Stomach (tissue), 9 donors: Measurements from ENCODE around the gene ZBTB7B. TPM values are rescaled to one million over a fixed set of nuclear protein-coding genes. Genes with fewer than 3 reads are reported as not detected.

Experiments
- DNase-seq, 2 donors: peaks; one replicate each; pipeline versions ENCODE4 v3.0.0 to v3.0.0-alpha.2; 2013 to 2019
- H3K27ac ChIP-seq, 5 donors: fragments of 200-600 bp in 4 of 5; sonication (generic) in 4 of 5; one replicate each; pipeline ENCODE4 v1.5.1; 2013 to 2019; ENCODE audit warnings: mild to moderate bottlenecking in 1 of 5, moderate library complexity in 1 of 5
- H3K27me3 ChIP-seq, 3 donors: fragments of 200-600 bp; sonication (generic); one replicate each; pipeline ENCODE4 v1.5.1; 2017 to 2019; ENCODE audit warnings: mixed run types in 1 of 3
- H3K36me3 ChIP-seq, 4 donors: fragments of 200-600 bp; sonication (generic); 1 replicate in 3 of 4; 2 replicates in 1 of 4; pipeline ENCODE4 v1.5.1; 2016 to 2019
- H3K4me1 ChIP-seq, 4 donors: fragments of 200-600 bp; sonication (generic); one replicate each; pipeline ENCODE4 v1.5.1; 2016 to 2019
- H3K4me3 ChIP-seq, 4 donors: fragments of 200-600 bp; sonication (generic) in 3 of 4; one replicate each; pipeline ENCODE4 v1.5.1; 2016 to 2019; ENCODE audit warnings: mild to moderate bottlenecking in 1 of 4
- H3K9me3 ChIP-seq, 4 donors: fragments of 200-600 bp; sonication (generic); one replicate each; pipeline ENCODE4 v1.5.1; 2016 to 2019
- EP300 ChIP-seq: sonication (generic); formaldehyde crosslinking; IDR thresholded peaks from one replicate; pipeline ENCODE4 v1.6.1; 2017; ENCODE audit warnings: antibody characterized with exemption
- POLR2A ChIP-seq, 4 donors: fragments of 450-650 bp; IDR thresholded peaks; one replicate each; pipeline ENCODE4 v1.6.1; 2016; ENCODE audit warnings: antibody characterized with exemption in 4 of 4, control low read depth in 2 of 4, mild to moderate bottlenecking in 1 of 4, moderate library complexity in 1 of 4
- POLR2AphosphoS5 ChIP-seq, 3 donors: sonication (generic); formaldehyde crosslinking; IDR thresholded peaks; one replicate each; pipeline ENCODE4 v1.6.1; 2016; ENCODE audit warnings: antibody characterized with exemption in 3 of 3
- WGBS, 5 donors: extraction: QIAGEN DNeasy Blood & Tissue Kit in 3 of 5; methylation state at CpG; one replicate each; pipeline versions ENCODE4 v1.1.5 to v1.1.7; 2013 to 2018; 5-methylcytosine and 5-hydroxymethylcytosine counted together
- intact Hi-C: fragments of 100-400 bp; cut with DNase I; formaldehyde crosslinking; loops from one replicate; pipeline ENCODE4 v1.15.1; 2023; ENCODE audit warnings: low total_unique reads
- polyA plus RNA-seq, 3 donors: library from polyadenylated mRNA; stranded (reverse); fragments of 200-250 nt; gene quantifications; one replicate each; pipeline ENCODE4 v1.2.3, GENCODE V29; 2013
- total RNA-seq, 5 donors: library from RNA; depleted of rRNA; stranded (reverse); fragments of >200 nt; gene quantifications; one replicate each; pipeline versions ENCODE4 v1.1.0 to v1.2.3, GENCODE V29; 2014 to 2016
- TF ChIP-seq, protein P1 (sequence below), 7 experiments: fragments of 450-650 bp in 4 of 7; fragments of 200-600 bp in 3 of 7; sonication (generic) in 3 of 7; IDR thresholded peaks; one replicate each; pipeline ENCODE4 v1.5.1; 2016 to 2019; ENCODE audit warnings: antibody characterized with exemption in 7 of 7, control low read depth in 2 of 7, mild to moderate bottlenecking in 1 of 7
- donor health status: healthy with polysubstance abuse.
- donor health status: Bipolar disorder and iron deficiency.
- donor health status: healthy.

The ZBTB7B gene
- total and polyA plus RNA-seq, 8 donors = 29.6 to 134 (median 38.1) TPM

DNA sequence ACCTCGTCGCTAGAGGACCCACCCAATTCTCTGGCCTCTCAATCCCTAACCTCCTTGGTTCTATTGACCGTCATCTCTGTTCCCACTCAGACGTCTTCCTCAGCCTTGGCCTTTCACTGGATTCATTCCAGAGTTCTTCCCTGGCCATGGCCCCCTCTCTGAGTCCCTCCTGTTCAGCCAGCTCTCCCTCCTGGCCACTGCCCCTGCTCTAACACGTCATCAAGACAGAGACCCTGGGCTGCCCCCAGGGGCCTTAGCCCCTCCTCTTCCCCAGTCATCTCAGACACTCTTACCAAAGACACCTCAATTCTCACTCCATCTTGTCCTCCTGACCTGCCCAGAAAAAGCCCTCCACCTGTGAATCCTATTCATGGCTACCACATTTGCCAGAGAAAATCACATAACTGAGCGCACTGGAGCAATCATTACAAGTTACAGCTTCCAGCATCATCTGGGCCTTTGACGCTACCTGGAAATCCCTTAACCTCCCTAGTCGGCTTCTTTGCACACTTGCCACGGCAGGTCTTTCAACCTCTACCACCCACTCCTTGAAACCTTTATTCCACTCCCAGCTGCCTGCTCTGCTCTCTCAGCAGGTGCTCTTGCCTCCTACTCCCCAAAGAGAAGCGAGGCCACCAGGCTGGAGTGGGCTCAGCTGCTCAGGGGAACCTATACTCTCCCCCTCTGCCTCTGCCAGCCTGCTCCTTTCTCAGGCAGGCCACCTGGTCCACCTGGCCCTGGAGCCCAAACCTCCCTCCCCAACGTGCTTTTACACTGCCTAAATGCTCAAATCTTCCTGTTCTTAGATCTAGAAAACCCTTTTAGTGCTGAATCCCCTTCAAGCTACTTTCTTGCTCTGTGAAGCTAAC, 17.0 kb downstream of the ZBTB7B start:
- Histone ChIP-seq H3K36me3 (peaks cover 18 to 31% (median 22%) of the 10 kb centered on the region in 4 donors), H3K27ac (peak overlapping the region in 1 of 5 donors; percentile 28), H3K4me3 (no peak overlapping the region), H3K9me3 (no peaks in the 10 kb centered on the region), H3K4me1 (peaks cover 20 to 54% (median 44%) of the 10 kb centered on the region in 4 donors), H3K27me3 (no peaks in the 10 kb centered on the region)
- TF ChIP-seq POLR2A (IDR thresholded peaks at IDR 0.05) = no peak
- no peak for TF ChIP-seq EP300
- no peak for TF ChIP-seq POLR2AphosphoS5 (IDR thresholded peaks at IDR 0.05)
- TF ChIP-seq, protein P1, sequence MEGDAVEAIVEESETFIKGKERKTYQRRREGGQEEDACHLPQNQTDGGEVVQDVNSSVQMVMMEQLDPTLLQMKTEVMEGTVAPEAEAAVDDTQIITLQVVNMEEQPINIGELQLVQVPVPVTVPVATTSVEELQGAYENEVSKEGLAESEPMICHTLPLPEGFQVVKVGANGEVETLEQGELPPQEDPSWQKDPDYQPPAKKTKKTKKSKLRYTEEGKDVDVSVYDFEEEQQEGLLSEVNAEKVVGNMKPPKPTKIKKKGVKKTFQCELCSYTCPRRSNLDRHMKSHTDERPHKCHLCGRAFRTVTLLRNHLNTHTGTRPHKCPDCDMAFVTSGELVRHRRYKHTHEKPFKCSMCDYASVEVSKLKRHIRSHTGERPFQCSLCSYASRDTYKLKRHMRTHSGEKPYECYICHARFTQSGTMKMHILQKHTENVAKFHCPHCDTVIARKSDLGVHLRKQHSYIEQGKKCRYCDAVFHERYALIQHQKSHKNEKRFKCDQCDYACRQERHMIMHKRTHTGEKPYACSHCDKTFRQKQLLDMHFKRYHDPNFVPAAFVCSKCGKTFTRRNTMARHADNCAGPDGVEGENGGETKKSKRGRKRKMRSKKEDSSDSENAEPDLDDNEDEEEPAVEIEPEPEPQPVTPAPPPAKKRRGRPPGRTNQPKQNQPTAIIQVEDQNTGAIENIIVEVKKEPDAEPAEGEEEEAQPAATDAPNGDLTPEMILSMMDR (IDR thresholded peaks at IDR 0.05) = no peak
- 72 to 77% (median 73%) methylated on average over 11 of the region's 11 CpGs for whole genome bisulfite sequencing, 5 donors
- DNase-seq = no peak
- intact Hi-C loops = loop anchor here (10.0 kb wide), 1 partner anchor 55 kb away; the partner anchor contains the start of gene PYGO2

DNA sequence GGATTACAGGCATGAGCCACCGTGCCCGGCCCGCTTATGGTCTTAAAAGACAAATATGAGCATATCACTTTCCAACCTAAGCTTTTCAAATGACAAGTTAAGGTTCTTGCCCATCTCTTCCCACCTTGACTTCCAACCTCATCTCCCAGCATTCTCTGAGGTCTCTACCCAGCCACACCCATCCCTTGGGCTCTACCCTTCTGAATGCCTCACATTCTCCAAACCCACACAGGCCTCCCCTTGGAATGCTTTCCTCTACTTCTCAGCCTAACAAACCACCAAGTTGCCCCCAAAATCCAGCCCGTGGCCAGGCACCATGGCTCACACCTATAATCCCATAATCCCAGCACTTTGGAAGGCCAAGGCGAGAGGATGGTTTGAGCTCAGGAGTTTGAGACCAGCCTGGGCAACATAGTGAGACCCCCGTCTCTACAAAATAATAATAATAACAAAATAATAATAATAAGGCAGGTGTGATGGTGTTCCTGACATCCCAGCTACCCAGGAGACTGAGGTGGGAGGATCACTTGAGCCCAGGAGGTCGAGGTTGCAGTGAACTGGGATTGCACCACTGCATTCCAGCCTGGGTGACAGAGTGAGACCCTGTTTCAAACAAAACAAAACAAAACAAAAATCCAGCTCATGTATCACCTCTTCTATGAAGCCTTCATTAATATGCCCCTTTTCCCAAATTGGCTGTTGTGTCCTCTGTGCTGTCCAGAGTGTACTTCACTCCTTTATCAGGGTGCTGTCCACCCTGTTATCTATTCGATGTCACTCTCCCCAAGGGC, 19.7 kb downstream of the ZBTB7B start:
- H3K27me3 ChIP-seq = no peaks in the 10 kb centered on the region
- peaks cover 0 to 9% (median 0%) of the 10 kb centered on the region in 4 donors for H3K36me3 ChIP-seq
- intact Hi-C loops = no loop called here
- peaks cover 8 to 27% (median 18%) of the 10 kb centered on the region in 4 donors for H3K4me1 ChIP-seq
- WGBS, 5 donors = 81 to 87% (median 83%) methylated on average over 8 of the region's 8 CpGs
- no peak overlapping the region for H3K27ac ChIP-seq
- H3K9me3 ChIP-seq = no peaks in the 10 kb centered on the region
- DNase-seq = no peak
- no peak overlapping the region for H3K4me3 ChIP-seq
- TF ChIP-seq, protein P1 (IDR thresholded peaks at IDR 0.05) = no peak
- no peak for TF ChIP-seq POLR2AphosphoS5 (IDR thresholded peaks at IDR 0.05)
- TF ChIP-seq EP300 = no peak
- TF ChIP-seq POLR2A (IDR thresholded peaks at IDR 0.05) = no peak

DNA sequence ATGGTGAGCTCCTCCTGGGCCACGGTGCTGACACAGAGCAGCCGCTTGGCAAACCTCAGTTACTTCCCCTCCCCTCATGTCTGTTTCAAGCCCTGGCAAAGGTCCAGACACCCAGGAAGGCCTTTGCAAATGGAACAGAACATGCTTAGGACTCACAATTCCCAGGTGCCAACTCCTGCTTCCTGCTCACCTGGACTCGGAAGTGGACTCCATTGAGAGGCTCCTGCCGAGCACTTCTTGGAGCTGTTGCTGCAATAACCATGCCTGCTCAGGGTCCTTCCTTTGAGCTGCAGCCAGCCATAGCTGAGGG, 20.3 kb downstream of the ZBTB7B start:
- TF ChIP-seq EP300 (no peak), POLR2A (IDR thresholded peaks at IDR 0.05) (no peak), POLR2AphosphoS5 (IDR thresholded peaks at IDR 0.05) (no peak)
- TF ChIP-seq, protein P1 (IDR thresholded peaks at IDR 0.05) = no peak
- WGBS, 5 donors = 30 to 56% (median 35%) methylated on average over 4 of the region's 4 CpGs
- intact Hi-C loops = no loop called here
- peaks cover 0 to 9% (median 0%) of the 10 kb centered on the region in 4 donors for H3K36me3 ChIP-seq
- no peaks in the 10 kb centered on the region for H3K9me3 ChIP-seq
- no peak overlapping the region for H3K4me3 ChIP-seq
- DNase-seq = peak; percentile 33 to 68
- H3K4me1 ChIP-seq = peaks cover 5 to 23% (median 12%) of the 10 kb centered on the region in 4 donors
- H3K27ac ChIP-seq = no peak overlapping the region
- H3K27me3 ChIP-seq = no peaks in the 10 kb centered on the region

DNA sequence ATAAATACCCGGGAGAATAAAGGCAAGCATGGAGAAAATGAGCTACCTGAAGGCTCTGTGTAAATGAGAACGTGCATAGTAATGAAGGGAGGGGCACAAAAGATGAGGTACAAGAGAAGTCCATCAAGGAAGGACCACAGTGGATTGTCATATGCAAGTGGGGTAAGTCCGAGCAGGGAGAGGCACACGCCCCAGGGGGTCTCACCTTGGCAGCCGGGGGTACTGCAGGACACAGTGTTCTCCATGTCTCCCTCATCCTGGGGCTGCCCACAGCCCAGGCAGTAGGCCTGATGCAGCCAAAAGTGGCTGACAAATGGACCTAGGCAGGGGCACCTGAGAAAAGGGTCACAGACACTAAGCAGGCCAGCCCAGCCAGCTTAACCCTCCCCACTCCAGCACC, 21.0 kb downstream of the ZBTB7B start:
- H3K27ac ChIP-seq = no peak overlapping the region
- H3K36me3 ChIP-seq = peaks cover 0 to 5% (median 0%) of the 10 kb centered on the region in 4 donors
- H3K4me1 ChIP-seq = peaks cover 0 to 15% (median 5%) of the 10 kb centered on the region in 4 donors
- no peak overlapping the region for H3K4me3 ChIP-seq
- H3K27me3 ChIP-seq = no peaks in the 10 kb centered on the region
- TF ChIP-seq POLR2A (IDR thresholded peaks at IDR 0.05) (no peak), POLR2AphosphoS5 (IDR thresholded peaks at IDR 0.05) (no peak), EP300 (no peak)
- TF ChIP-seq, protein P1 (IDR thresholded peaks at IDR 0.05) = no peak
- intact Hi-C loops = no loop called here
- DNase-seq = no peak
- no peaks in the 10 kb centered on the region for H3K9me3 ChIP-seq
- WGBS, 5 donors = 74 to 87% (median 77%) methylated on average over 5 of the region's 5 CpGs
